Measurements from ENCODE around the gene PRCD.

The PRCD gene

DNA sequence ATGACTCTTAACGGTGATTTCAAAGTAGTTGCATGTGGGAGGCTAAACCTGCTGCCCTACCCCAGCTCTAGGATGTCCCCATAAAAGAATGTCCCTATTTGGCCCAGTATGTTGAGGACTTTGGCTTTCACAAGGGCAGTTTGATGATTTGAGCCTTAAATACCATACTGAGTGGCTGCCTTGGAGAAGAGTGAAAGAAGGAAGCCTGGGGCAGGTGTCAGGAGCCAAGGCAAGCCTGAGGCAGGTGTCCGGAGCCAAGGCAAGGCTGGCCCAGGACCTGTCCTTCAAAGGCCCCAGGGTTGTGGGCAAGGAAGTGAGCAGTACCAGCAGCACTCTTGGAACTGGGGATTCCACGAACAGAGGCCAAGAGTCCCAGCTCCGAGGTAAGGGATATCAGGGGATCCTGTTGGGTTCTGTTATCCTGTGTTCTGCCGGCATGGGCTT, 27.2 kb downstream of the PRCD start:
- in situ Hi-C loops (cut with HindIII; ENCODE audit: low sequenced_read_pairs), result no loop called here

DNA sequence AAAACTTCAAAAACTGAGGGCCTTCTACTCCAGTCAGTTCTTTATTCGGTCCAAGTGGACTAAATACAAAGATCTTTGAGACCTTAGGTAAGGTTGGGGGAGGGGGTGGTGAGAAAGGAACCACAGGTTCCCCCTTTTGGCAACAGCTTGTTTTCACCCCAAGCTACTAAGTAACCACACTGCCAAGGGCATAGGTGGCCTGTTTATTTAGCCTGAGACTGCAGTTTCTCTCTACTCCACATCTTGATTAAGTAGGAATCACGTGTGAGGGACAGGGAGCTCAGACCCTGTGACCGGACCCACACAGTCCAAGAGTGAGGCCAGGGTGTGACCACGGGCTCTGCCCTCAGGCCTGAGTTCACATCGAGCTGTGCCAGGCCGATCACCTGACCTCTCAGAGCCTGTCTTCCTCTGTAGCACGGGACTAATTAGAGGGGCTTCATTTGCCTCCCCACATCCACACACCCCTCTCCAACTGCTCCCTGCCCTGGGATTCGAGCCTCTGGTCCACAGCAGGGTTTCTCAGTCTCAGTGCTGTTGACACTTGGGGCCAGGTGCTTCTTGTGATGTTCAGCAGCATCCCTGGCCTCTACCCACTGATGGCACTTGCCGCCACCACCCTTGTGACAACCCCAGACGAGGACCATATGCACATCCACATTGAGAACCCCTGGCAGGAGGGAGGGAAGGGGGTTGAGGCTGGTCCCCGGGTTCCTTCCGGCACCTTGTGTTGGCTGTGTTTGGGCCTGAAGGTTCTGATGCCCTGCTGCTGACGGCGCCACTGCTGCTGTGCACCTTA, 28.0 kb downstream of the PRCD start:
- in situ Hi-C loops (cut with HindIII; ENCODE audit: low sequenced_read_pairs), result no loop called here

DNA sequence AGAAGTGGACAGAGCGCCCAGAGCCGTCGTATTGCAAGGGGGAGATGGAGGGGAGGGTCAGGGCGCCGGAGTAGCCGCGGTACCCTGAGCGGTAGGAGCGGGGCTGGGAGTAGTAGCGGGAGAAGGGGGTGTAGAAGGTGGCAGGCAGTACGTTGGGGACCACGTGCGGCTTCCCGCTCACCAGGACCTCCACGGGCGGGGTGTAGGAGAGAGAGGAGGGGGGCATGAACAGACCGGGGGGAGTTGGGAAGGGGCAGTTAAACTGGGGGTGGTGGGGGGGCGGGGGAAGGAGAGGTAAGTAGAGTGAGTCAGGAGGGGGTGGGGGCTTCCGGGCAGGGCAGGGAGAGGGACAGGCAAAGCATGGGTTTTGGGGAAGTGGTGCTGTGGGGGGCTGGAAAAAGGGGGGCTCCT, 29.0 kb downstream of the PRCD start:
- in situ Hi-C loops (cut with HindIII; ENCODE audit: low sequenced_read_pairs), result no loop called here

DNA sequence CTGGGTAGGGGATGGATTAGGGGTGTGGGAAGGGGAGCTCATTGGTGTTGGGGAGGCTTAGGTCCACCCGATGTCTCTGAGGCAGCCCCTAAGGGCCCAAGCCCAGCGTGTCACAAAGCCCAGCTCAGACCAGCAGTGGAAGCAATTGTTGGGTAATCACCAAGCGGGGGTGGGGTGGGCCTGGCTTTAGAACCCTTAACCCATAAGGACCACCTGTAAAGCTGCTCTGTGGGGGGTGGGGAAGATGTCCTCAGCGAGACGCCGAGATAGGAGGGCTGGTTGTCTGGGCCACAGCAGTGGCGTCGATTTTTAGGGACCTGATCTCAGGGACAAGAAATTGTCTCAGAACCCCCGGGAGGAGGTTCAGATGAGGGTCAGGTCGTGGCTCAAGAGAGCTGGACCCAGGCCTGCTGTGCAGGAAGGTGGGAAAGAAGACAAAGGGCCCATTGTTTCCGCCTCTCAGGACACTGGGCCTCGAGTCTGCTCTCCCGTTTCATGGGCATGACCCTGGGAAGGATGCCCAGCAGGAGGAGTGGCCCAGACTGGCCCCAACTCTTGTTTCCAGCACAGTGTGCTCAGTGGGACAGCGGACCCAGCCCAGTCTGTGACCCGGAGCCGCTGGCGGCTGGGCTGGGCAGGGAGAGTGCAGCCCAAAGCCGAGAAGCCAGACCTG, 29.9 kb downstream of the PRCD start:
- in situ Hi-C loops (cut with HindIII; ENCODE audit: low sequenced_read_pairs), result loop anchor here (5.0 to 10.0 kb wide), 3 partner anchors 38 to 145 kb away; partner anchors contain the start of genes MXRA7 and ST6GALNAC1

DNA sequence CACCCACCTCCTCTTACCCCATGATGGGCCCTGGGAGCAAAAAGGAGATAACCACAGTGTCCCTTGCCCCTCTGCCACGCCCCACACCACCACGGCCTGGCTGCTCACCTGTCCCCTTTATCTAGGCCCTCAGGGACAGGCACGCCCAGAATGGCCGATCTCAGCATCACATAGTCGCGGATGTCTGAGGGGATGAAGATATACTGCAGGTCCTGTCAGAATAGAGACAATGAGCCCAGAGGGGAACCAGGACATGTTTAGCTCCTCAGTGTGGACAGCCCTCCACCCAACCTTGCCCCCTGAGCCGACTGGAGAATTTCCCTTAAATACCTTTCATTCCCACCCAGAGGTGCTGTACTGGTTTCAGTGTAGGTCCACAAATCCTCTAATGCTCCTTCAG, 30.6 kb downstream of the PRCD start:
- in situ Hi-C loops (cut with HindIII; ENCODE audit: low sequenced_read_pairs), result loop anchor here (5.0 to 10.0 kb wide), 3 partner anchors 37 to 144 kb away; partner anchors contain the start of genes MXRA7 and ST6GALNAC1

DNA sequence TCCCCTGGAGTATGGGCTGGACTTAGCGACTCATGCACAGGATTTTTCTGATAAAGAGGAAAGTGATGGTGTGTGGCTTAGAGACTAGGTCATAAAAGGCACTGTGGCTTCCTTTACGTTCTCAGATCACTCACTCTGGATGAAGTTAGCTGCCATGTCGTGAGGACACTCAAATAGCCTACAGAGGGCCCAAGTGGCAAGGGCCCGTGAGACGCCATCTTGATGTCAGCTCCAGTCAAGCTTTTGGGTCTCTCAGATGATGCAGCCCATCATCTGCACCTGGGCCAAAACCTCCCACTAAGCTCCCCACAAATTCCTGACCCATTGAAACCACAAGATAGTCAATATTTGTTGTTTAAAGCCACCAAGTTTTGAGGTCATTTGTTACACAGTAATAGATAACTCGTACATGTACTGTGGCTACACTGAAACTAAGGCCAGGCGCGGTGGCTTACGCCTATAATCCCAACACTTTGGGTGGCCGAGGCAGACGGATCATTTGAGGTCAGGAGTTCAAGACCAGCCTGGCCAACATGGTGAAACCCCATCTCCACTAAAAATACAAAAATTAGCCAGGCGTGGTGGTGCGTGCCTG, 31.1 kb downstream of the PRCD start:
- in situ Hi-C loops (cut with HindIII; ENCODE audit: low sequenced_read_pairs), result loop anchor here (5.0 to 10.0 kb wide), 3 partner anchors 36 to 144 kb away; partner anchors contain the start of genes MXRA7 and ST6GALNAC1

DNA sequence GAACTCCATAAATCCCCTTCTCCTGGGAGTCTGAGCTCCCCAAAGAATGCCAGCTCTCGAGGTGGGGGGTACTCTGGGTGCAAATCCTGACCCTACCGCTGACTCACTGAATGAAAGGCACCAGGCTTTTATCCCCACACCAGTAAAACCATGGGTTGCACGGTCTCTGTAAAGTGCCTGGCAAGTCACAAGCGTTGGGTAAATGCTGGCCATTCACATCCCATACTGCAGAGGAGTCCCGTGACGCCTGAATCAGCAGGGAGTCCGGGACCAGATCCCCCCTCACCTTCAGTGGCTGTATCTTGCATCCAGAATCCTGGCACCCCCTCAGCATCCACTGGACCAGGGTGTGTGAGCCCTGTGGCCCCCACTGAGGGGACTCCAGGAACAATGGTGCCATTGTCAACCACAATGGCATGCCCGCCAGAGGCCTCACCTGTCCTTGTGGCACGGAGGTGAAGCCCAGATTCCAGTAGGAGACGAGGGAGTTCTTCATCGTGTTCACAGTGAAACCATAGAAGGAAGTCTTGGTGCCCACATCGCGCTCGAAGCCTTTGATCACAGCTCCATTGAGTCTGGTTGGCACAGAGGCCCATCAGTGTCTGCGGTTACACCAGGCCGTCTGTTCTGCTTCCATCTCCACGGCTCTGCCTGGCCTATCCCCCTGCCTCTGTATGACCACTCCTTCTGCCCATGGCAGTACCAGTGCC, 32.5 kb downstream of the PRCD start:
- in situ Hi-C loops (cut with HindIII; ENCODE audit: low sequenced_read_pairs), result loop anchor here (5.0 to 10.0 kb wide), 3 partner anchors 35 to 142 kb away; partner anchors contain the start of genes MXRA7 and ST6GALNAC1

DNA sequence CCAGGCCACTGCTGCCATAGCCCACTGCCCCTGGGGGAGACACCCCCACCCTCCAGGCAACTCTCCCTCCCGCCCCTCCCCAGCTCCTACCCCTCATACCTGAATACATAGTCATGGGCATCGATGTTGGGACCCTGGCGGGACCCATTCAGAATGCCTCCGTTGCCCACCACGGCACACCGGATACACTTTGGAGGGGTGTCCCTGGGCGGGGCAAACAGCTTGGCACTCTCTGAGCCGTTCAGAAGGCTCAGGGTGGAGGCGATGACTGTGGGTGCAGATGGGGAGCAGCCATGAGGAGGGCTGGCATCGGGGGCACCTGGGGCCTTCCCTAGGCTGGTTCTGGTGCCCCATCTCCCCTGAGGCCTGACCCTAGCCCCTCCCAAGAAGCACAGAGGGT, 33.3 kb downstream of the PRCD start:
- in situ Hi-C loops (cut with HindIII; ENCODE audit: low sequenced_read_pairs), result loop anchor here (5.0 to 10.0 kb wide), 3 partner anchors 34 to 142 kb away; partner anchors contain the start of genes MXRA7 and ST6GALNAC1

DNA sequence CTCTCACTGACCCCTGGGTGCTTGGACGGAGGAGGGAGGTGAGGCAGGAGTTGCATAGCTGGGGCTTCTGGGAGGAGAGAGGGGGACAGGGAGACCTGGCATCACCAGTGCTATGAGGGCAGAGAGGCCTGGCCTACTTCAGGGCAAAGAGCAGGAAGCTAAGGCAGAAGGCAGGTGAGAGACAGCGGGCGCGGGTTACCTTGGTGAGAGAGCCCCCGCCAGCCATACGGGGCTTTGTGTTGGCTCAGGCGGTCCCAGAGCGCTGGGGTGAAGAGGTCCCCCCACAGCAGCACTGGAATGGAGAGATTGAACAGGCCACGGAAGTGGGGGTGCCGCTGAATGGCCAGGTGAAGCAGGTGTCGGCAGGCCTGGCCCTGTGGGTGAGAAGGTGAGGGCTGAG, 34.3 kb downstream of the PRCD start:
- in situ Hi-C loops (cut with HindIII; ENCODE audit: low sequenced_read_pairs), result loop anchor here (5.0 to 10.0 kb wide), 3 partner anchors 33 to 141 kb away; partner anchors contain the start of genes MXRA7 and ST6GALNAC1

DNA sequence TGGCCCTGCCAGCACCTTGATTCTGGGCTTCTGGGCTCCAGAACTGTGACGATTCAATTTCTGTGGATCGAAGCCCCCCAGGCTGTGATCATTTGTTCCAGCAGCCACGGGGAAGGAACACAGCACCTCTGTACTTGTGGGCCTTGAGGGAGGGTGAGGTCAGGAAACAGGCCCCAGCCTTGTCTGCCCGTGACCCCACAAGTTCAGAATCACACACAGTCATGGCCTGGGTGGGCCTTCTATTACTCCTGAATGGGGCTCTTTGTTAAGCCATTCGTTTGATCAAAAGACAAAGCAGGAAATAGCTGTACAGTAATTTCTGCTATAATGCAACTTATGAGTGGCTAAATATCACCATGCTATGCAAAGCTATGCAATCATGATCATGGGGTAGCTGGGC, 35.7 kb downstream of the PRCD start:
- in situ Hi-C loops (cut with HindIII; ENCODE audit: low sequenced_read_pairs), result loop anchor here (10.0 kb wide), 2 partner anchors 69 to 139 kb away; partner anchors contain the start of genes MXRA7 and ST6GALNAC1

DNA sequence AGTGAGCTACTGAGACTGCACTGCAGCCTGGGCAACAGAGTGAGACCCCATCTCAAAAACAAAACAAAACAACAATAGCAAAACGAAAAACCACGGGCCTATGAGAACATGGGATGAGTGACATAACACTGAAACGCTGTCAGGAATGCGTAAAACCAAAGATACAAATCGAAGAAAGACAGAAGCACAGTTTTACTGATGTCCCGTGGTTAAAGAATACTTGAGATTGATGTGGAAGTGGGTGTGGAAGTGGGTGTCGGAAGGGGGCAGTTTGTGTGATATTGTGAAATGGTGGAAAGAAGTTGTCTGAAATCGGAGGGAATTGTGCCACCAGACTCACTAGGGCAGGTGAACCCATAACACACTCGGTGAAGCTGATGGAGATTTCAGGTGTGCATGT, 36.3 kb downstream of the PRCD start:
- in situ Hi-C loops (cut with HindIII; ENCODE audit: low sequenced_read_pairs), result loop anchor here (10.0 kb wide), 2 partner anchors 69 to 139 kb away; partner anchors contain the start of genes MXRA7 and ST6GALNAC1

DNA sequence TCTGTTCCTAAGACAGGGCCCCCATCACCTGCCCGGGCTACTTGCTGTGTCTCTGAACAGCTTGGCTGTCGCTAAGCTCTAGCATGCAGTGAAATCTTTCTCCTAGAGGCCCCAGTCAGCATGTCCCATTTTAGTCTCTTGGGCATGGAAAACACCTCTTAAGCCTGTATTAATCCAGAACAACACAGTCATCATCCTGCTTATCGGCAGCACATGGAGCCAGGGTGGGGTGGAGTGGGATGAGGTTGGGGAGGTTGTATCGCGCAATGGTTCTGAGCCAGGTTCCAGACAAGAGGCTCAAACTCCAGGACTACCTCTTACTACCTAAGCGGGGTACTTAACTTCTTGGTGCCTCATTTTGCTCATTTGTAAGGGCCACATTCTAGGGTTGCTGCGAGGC, 38.0 kb downstream of the PRCD start:
- in situ Hi-C loops (cut with HindIII; ENCODE audit: low sequenced_read_pairs), result loop anchor here (10.0 kb wide), 2 partner anchors 67 to 137 kb away; partner anchors contain the start of genes MXRA7 and ST6GALNAC1

DNA sequence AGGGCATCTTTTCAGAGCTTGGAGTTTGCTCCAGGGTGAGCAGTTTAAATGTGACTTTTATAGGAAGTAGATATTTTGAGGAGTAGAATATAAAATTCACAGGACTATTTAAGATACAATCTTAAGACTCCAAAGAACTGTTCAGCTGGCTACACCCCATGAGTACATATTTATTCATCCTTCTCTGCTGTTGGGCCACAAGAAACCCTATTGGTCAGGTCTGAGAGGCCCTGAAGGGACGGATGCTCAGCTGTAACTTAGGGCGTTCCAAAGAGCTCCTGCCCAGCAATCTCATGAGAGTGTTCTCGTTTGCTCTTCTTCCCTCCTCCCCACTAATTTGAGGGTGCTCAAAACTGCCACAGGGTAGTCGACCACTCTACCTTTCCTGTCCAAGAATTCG, 38.5 kb downstream of the PRCD start:
- in situ Hi-C loops (cut with HindIII; ENCODE audit: low sequenced_read_pairs), result loop anchor here (10.0 kb wide), 2 partner anchors 66 to 136 kb away; partner anchors contain the start of genes MXRA7 and ST6GALNAC1

DNA sequence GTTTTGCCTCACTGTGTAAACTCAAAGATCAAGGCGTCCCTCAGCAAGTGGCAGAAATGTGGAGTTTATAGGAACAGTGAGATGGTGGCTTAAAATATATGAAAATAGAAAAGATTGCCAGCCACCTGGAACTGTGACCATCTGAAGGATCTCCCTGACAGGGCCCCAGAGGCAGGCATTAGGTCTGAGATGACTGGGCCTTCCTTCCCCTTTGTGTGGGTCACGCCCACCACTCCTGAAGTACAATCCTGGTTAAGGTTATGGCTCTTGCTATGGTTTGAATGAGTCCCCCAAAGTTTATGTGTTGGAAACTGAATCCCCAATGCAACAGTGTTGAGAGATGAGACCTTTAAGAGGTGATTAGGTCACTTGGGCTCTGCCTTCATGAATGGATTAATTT, 39.4 kb downstream of the PRCD start:
- in situ Hi-C loops (cut with HindIII; ENCODE audit: low sequenced_read_pairs), result loop anchor here (10.0 kb wide), 2 partner anchors 66 to 136 kb away; partner anchors contain the start of genes MXRA7 and ST6GALNAC1

DNA sequence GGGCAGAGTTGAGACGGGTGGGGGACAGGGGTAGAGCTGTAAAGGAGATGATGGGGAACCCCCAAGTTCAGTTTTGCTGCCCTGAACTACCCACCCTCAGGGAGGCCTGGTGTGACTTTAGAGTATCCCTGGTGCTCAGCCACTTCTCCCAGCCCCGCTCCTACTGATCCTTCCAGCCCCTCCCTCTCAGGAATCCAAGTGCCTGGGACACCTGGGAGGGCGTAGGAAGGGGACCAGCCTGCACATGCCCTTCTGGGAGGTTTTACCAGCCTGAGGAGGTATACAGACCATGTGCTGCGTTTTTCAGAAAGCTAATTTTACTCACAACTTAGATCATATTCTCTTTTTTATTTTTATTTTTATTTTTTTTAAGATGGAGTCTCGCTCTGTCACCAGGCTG, 41.7 kb downstream of the PRCD start:
- in situ Hi-C loops (cut with HindIII; ENCODE audit: low sequenced_read_pairs), result no loop called here

DNA sequence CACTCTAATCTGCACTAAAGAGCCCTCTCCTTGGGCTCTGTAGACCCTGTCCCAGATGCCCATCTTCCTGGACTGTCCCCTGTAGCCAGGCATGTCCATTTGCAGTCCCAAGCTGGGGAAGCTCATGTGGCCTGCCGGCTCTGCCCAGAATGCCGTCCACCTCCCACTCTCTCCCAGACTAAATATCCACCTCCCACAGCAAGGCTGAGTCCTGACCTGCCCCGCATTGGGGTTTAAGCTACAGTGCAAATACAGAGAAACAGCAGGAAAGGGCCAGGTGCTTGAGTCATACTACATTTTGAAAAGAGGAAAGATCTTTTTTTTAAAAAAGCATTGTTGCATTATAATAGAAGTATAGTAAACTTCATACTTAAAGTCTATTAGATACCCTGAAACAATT, 42.8 kb downstream of the PRCD start:
- in situ Hi-C loops (cut with HindIII; ENCODE audit: low sequenced_read_pairs), result no loop called here

DNA sequence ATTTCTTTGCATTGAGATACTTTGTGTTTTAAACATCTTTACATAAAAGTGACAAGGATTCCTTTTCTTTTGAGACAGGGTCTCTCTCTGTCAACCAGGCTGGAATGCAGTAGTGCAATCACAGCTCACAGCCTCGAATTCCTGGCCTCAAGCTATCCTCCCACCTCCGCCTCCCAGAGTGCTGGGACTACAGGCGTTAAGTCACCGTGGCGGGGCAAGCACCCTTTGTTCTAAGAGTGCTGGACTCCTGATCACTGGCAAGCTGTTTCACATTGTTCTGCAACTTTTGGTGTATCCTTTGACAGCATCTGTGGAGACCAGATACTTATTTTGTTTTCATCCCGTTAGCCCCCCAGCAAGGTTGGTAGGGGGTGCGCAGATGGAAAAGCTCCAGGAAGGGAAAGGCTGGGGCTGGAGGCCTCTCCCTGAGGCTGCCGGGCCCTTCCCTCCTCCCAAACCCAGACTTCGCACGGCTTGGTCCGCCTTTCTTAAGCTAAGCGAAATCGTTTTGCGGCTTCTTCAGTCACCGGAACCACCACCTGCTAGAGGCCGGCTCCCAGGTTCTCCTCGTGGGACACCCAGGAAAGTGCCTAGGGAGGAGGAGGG, 44.7 kb downstream of the PRCD start:
- in situ Hi-C loops (cut with HindIII; ENCODE audit: low sequenced_read_pairs), result no loop called here

DNA sequence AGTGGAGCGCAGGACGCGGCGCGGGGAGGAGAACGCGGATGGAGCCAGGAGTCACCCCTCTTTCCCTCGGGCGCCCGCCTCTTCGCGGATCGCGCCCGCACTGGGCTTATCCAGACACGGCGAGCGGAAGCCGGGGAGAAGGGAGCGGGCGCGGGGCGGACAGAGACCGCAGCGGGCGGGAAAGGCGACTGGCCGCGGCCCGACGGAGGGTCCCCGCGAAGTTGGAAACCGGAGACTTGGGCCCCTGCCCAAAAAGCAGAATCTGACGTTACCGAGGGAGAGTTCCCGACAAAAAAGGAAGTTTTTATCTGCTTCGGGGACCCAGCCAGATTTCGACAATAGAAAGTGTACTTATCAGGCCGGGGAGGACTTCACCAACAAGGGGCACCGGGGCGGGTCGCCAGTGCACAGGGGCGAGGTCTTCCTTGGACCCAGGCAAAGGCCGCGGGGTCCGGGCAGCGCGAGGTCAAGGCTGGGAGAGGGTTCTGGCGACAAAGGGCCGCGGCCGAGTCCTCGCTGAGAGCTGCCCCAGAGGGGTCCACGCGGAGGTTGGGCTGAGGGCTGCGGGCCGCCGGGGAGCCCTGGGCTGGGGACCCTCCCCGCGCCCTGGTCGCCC, 45.3 kb downstream of the PRCD start:
- in situ Hi-C loops (cut with HindIII; ENCODE audit: low sequenced_read_pairs), result no loop called here
